Panc1 (cell line): ENCODE data around the gene IRX5.

ENCODE experiments used
- SIN3A ChIP-seq: IDR thresholded peaks from 2 replicates; pipeline ENCODE4 v1.6.1; 2012; ENCODE audit warnings: low read depth, mild to moderate bottlenecking, low read length, moderate library complexity, borderline replicate concordance; ENCODE audit not compliant: insufficient read depth
- TCF7L2 ChIP-seq: IDR thresholded peaks from 2 replicates; pipeline ENCODE4 v1.6.1; 2011; ENCODE audit warnings: mild to moderate bottlenecking, low read depth, low read length, inconsistent platforms
- TF ChIP-seq, protein P1 (sequence below): fragments of 450-650 bp; IDR thresholded peaks from 2 replicates; pipeline ENCODE4 v1.5.1; 2017; ENCODE audit warnings: mild to moderate bottlenecking

DNA sequence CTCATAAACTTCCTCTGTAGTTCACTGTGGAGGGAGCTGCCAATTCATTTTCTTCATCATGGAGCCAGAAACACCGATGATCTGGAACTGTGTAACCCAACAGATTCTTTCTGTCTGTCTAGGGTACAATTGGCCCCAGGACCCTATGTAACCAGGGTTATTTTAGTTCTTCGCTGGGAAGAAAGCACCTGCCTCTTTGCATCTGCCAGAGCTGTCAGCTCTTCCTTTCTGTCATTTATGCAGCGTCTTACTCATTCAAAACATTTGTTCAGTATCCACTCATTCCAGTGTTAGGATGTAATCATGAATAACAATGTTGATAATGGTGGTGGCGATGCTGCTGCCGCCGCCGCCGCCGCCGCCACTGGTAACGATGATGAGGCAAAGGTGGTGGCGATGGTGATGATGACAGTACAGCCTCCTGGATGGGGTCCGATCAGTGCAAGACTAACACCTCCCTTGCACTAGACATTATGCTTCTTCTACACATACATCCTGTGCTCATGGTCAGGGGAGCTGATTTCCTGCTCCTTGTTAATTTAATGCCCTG, 46.1 kb downstream of the IRX5 start:
- TF ChIP-seq, protein P1, sequence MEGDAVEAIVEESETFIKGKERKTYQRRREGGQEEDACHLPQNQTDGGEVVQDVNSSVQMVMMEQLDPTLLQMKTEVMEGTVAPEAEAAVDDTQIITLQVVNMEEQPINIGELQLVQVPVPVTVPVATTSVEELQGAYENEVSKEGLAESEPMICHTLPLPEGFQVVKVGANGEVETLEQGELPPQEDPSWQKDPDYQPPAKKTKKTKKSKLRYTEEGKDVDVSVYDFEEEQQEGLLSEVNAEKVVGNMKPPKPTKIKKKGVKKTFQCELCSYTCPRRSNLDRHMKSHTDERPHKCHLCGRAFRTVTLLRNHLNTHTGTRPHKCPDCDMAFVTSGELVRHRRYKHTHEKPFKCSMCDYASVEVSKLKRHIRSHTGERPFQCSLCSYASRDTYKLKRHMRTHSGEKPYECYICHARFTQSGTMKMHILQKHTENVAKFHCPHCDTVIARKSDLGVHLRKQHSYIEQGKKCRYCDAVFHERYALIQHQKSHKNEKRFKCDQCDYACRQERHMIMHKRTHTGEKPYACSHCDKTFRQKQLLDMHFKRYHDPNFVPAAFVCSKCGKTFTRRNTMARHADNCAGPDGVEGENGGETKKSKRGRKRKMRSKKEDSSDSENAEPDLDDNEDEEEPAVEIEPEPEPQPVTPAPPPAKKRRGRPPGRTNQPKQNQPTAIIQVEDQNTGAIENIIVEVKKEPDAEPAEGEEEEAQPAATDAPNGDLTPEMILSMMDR: no peak
- no peak for TF ChIP-seq TCF7L2
- no peak for TF ChIP-seq SIN3A
